Parathyroid adenoma (tissue), 2 donors: ENCODE measurements around the gene RNF183.
A peak's percentile ranks its signal among the peaks of the same experiment; 100 is the strongest.

Experiments
- H2AFZ ChIP-seq: fragments of 300-600 bp; sonication (generic); one replicate; pipeline ENCODE4 v1.7.0; 2017; ENCODE audit warnings: antibody characterized with exemption, mild to moderate bottlenecking
- H3K27ac ChIP-seq: fragments of 300-600 bp; sonication (generic); one replicate; pipeline ENCODE4 v1.7.0; 2017
- H3K27me3 ChIP-seq: fragments of 300-600 bp; sonication (generic); one replicate; pipeline ENCODE4 v1.7.0; 2017; ENCODE audit warnings: low read length; ENCODE audit not compliant: control insufficient read depth, insufficient read depth
- H3K36me3 ChIP-seq: fragments of 300-600 bp; sonication (generic); one replicate; pipeline ENCODE4 v1.7.0; 2017; ENCODE audit warnings: low read length; ENCODE audit not compliant: control insufficient read depth, insufficient read depth
- H3K4me1 ChIP-seq: fragments of 300-600 bp; sonication (generic); one replicate; pipeline ENCODE4 v1.7.0; 2017; ENCODE audit warnings: control low read depth
- H3K4me2 ChIP-seq: fragments of 300-600 bp; sonication (generic); one replicate; pipeline ENCODE4 v1.7.0; 2017; ENCODE audit warnings: low read length
- H3K4me3 ChIP-seq: fragments of 300-600 bp; sonication (generic); one replicate; pipeline ENCODE4 v1.7.0; 2017; ENCODE audit warnings: low read depth, low read length
- H3K79me2 ChIP-seq: fragments of 300-600 bp; sonication (generic); one replicate; pipeline ENCODE4 v1.7.0; 2017; ENCODE audit warnings: control low read depth
- H3K9ac ChIP-seq: fragments of 300-600 bp; sonication (generic); one replicate; pipeline ENCODE4 v1.7.0; 2017; ENCODE audit warnings: mild to moderate bottlenecking
- H3K9me3 ChIP-seq: fragments of 300-600 bp; sonication (generic); one replicate; pipeline ENCODE4 v1.7.0; 2017; ENCODE audit warnings: low read length; ENCODE audit not compliant: control insufficient read depth
- TF ChIP-seq, protein P1 (sequence below): fragments of 300-600 bp; sonication (generic); IDR thresholded peaks from one replicate; pipeline ENCODE4 v1.7.0; 2017; ENCODE audit warnings: antibody characterized with exemption, mild to moderate bottlenecking
- donor health status: primary hyperparathyroidism.

Gene RNF183

DNA sequence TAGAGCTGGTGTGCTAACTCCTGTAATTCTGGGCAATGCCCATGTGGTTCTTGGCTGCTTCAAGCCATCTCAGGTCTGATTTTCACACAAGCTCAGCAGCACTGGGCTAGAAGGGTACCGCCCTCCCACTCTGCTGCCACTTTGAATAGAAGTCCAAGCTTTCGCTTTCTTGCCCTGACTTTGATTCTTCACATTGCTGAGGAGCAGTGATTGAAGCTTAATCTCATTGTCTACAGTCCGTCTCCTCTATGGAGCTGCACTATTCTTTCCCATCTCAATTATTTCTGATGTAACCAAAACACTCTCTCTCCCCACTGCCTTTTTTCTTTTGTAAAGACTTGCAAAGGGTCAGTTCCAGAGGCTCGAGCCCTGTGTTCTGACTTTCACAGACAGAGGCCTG is 12.9 kb upstream of the RNF183 start:
- Histone ChIP-seq H3K4me2 (no peak overlapping the region), H3K79me2 (no peaks in the 10 kb centered on the region), H3K27me3 (no peaks in the 10 kb centered on the region), H3K4me3 (no peak overlapping the region), H3K36me3 (no peaks in the 10 kb centered on the region), H3K4me1 (peaks cover 29% of the 10 kb centered on the region), H3K27ac (no peak overlapping the region), H3K9me3 (no peaks in the 10 kb centered on the region), H3K9ac (no peak overlapping the region), H2AFZ (no peak overlapping the region)
- TF ChIP-seq, protein P1, sequence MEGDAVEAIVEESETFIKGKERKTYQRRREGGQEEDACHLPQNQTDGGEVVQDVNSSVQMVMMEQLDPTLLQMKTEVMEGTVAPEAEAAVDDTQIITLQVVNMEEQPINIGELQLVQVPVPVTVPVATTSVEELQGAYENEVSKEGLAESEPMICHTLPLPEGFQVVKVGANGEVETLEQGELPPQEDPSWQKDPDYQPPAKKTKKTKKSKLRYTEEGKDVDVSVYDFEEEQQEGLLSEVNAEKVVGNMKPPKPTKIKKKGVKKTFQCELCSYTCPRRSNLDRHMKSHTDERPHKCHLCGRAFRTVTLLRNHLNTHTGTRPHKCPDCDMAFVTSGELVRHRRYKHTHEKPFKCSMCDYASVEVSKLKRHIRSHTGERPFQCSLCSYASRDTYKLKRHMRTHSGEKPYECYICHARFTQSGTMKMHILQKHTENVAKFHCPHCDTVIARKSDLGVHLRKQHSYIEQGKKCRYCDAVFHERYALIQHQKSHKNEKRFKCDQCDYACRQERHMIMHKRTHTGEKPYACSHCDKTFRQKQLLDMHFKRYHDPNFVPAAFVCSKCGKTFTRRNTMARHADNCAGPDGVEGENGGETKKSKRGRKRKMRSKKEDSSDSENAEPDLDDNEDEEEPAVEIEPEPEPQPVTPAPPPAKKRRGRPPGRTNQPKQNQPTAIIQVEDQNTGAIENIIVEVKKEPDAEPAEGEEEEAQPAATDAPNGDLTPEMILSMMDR = no peak

DNA sequence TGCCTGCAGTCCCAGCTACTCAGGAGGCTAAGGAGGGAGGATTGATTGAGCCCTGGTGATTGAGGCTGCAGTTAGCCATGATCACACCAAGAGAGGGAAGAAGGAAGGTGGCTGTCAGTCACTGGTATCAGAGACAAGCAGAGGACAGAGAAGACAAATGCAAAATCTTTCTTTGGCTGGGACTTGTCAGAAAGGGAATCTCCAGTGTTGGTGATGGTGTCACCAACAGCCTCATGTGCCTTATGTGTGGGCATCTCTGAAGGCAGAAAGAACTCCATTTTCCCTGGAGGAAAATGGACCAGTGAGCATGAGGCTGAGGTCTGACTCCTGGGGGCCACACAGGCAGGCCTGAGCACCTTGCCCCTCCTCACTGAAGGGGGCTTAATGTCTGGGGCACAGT is 12.1 kb upstream of the RNF183 start:
- no peak overlapping the region for H3K9ac ChIP-seq

DNA sequence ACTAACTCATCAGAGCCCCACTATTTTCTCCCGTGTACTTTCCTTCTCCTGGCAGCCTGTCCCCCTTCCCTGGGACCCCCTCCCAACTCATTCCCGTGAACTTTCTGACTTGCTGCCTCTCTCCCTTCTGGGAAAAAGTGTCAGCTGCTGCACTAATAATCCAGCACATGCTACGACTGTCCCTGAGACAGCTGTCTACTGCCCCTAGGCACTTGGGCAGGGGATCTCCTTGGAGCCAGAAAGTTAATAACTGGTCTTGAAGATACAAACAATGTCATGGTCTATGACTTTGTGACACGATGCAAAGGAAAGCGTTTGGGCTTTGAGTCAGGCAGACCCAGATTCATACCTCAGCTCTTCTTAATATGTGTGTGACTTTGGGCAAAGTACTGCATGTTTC is 10.1 kb upstream of the RNF183 start:
- Histone ChIP-seq H3K9ac (no peak overlapping the region), H3K4me3 (no peak overlapping the region), H3K4me1 (peaks cover 15% of the 10 kb centered on the region), H3K79me2 (no peaks in the 10 kb centered on the region), H3K4me2 (no peak overlapping the region), H2AFZ (no peak overlapping the region), H3K27me3 (no peaks in the 10 kb centered on the region), H3K27ac (peak overlapping the region; percentile 36), H3K36me3 (no peaks in the 10 kb centered on the region), H3K9me3 (no peaks in the 10 kb centered on the region)
- TF ChIP-seq, protein P1 = no peak

More for the DNA sequence above, 12.1 kb upstream of the RNF183 start:
- H3K27me3 ChIP-seq = no peaks in the 10 kb centered on the region
- no peak overlapping the region for H3K4me2 ChIP-seq
- peaks cover 27% of the 10 kb centered on the region for H3K4me1 ChIP-seq
- H3K9me3 ChIP-seq = no peaks in the 10 kb centered on the region
- no peak overlapping the region for H2AFZ ChIP-seq
- H3K4me3 ChIP-seq = no peak overlapping the region
- H3K27ac ChIP-seq = no peak overlapping the region
- H3K36me3 ChIP-seq = no peaks in the 10 kb centered on the region
- TF ChIP-seq, protein P1 = no peak
- no peaks in the 10 kb centered on the region for H3K79me2 ChIP-seq

DNA sequence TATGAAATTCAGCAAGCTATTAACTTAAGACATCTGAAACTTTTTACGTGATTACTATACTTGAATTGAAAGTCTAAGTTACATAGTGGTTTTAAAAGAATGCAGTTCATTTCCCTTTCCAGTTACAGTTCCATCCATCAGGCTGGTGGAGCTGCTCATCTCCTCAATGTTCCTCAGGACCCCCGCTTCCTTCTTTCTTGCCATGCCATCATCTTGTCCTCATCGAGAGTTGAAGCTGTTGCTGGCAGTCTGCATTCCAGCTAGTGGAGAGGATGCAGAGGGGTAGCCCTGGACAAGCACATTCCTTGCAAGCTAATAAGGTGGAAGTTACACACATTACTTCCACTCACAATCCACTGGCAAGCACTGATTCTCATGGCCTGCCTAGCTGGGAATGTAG is 8.8 kb upstream of the RNF183 start:
- H3K79me2 ChIP-seq = no peaks in the 10 kb centered on the region
- H2AFZ ChIP-seq = no peak overlapping the region
- H3K9me3 ChIP-seq = no peaks in the 10 kb centered on the region
- no peaks in the 10 kb centered on the region for H3K27me3 ChIP-seq
- H3K36me3 ChIP-seq = no peaks in the 10 kb centered on the region
- no peak overlapping the region for H3K27ac ChIP-seq
- no peak overlapping the region for H3K9ac ChIP-seq
- no peak overlapping the region for H3K4me3 ChIP-seq
- TF ChIP-seq, protein P1 = no peak
- H3K4me1 ChIP-seq = peaks cover 12% of the 10 kb centered on the region
- H3K4me2 ChIP-seq = no peak overlapping the region

DNA sequence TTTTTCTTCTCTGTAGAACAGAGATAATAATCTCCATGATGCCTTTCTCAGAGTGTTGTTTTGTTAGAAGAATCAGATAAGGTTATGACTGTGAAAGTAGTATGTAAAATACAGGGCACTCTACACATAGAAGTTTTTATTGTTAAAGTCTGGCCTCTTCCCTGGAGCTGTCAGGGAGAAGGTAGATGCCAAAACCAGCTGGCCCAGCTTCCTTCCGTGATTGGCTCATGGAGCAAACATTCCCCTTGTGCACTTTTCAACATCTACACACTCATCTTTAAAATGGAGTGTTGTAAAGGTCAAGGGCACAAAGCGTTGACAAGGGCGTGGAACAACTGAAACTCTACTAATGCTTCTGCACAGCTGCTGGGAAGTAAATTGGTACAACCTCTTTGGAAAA is 7.4 kb upstream of the RNF183 start:
- TF ChIP-seq, protein P1 = no peak
- peak overlapping the region; percentile 42 for H2AFZ ChIP-seq
- peaks cover 12% of the 10 kb centered on the region for H3K4me1 ChIP-seq
- no peaks in the 10 kb centered on the region for H3K9me3 ChIP-seq
- no peak overlapping the region for H3K9ac ChIP-seq
- H3K27me3 ChIP-seq = no peaks in the 10 kb centered on the region
- H3K36me3 ChIP-seq = no peaks in the 10 kb centered on the region
- H3K27ac ChIP-seq = peak overlapping the region; percentile 62
- no peak overlapping the region for H3K4me3 ChIP-seq
- peak overlapping the region; percentile 7 for H3K4me2 ChIP-seq
- H3K79me2 ChIP-seq = no peaks in the 10 kb centered on the region
